Panc1 (cell line): ENCODE results near the gene LPIN3. TPM values are rescaled to one million over a fixed set of nuclear protein-coding genes. Genes with fewer than 3 reads are reported as not detected.

Experiments
- ATAC-seq: fragments of 200-7000 bp; cut with Tn5 transposase; 2 replicates; pipeline ENCODE4 v1.9.1; 2020; ENCODE audit warnings: mild to moderate bottlenecking, moderate library complexity
- BruUV-seq: library from RNA; stranded (reverse); fragments of 400-500 nt; replicated peaks from 2 replicates; lab custom pipeline; 2021; lab: Mats Ljungman, UMichigan
- CTCF ChIA-PET: fragments of 300-600 bp; sonication (Branson Sonifier 250); formaldehyde crosslinking; loops from one replicate; lab custom pipeline; 2022; ENCODE audit warnings: antibody characterized with exemption; lab: Charles Lee
- POLR2A ChIA-PET: fragments of 300-600 bp; sonication (Branson Sonifier 250); formaldehyde crosslinking; loops from one replicate; lab custom pipeline; 2022; ENCODE audit warnings: antibody characterized with exemption; lab: Charles Lee
- DNase-seq: peaks from one replicate; pipeline ENCODE4 v3.0.0-alpha.2; 2010; ENCODE audit warnings: low read depth, low spot score
- H3K27ac ChIP-seq: 2 replicates; pipeline ENCODE4 v1.5.1; 2011; ENCODE audit warnings: mild to moderate bottlenecking, low read length, inconsistent platforms
- H3K27me3 ChIP-seq: fragments of 200-500 bp; sonication (Bioruptor generic); 2 replicates; pipeline ENCODE4 v1.6.0; 2014; ENCODE audit warnings: low read length, inconsistent platforms; ENCODE audit not compliant: control insufficient read depth, insufficient read depth
- H3K36me3 ChIP-seq: fragments of 200-500 bp; sonication (Bioruptor generic); 2 replicates; pipeline ENCODE4 v1.5.1; 2014; ENCODE audit warnings: inconsistent platforms, mild to moderate bottlenecking, low read length, moderate library complexity; ENCODE audit not compliant: control insufficient read depth, insufficient read depth
- H3K4me1 ChIP-seq: 2 replicates; pipeline ENCODE4 v1.5.1; 2011; ENCODE audit warnings: inconsistent platforms, mild to moderate bottlenecking, low read length, moderate library complexity; ENCODE audit not compliant: control insufficient read depth, insufficient read depth
- H3K4me3 ChIP-seq, 2 experiments: 2 replicates each; pipeline ENCODE4 v1.5.1; 2011 to 2012; ENCODE audit warnings: low read depth in 2 of 2, low read length in 2 of 2, mild to moderate bottlenecking in 2 of 2, inconsistent platforms in 1 of 2, moderate library complexity in 1 of 2
- H3K9me3 ChIP-seq: fragments of 200-500 bp; sonication (Bioruptor generic); 2 replicates; pipeline ENCODE4 v1.5.1; 2014; ENCODE audit warnings: low read depth, mild to moderate bottlenecking, inconsistent platforms, low read length, moderate library complexity; ENCODE audit not compliant: control insufficient read depth, insufficient read depth
- POLR2AphosphoS5 ChIP-seq: IDR thresholded peaks from 2 replicates; pipeline ENCODE4 v1.6.1; 2012; ENCODE audit warnings: mild to moderate bottlenecking, low read depth, low read length, moderate library complexity
- REST ChIP-seq, 2 experiments: IDR thresholded peaks; 2 replicates each; pipeline ENCODE4 v1.6.1; 2011 to 2012; ENCODE audit warnings: low read depth in 2 of 2, control low read depth in 1 of 2, low read length in 1 of 2, mild to moderate bottlenecking in 1 of 2, moderate library complexity in 1 of 2; ENCODE audit not compliant: insufficient read depth in 1 of 2
- SIN3A ChIP-seq: IDR thresholded peaks from 2 replicates; pipeline ENCODE4 v1.6.1; 2012; ENCODE audit warnings: low read depth, mild to moderate bottlenecking, low read length, moderate library complexity, borderline replicate concordance; ENCODE audit not compliant: insufficient read depth
- TCF7L2 ChIP-seq: IDR thresholded peaks from 2 replicates; pipeline ENCODE4 v1.6.1; 2011; ENCODE audit warnings: mild to moderate bottlenecking, low read depth, low read length, inconsistent platforms
- in situ Hi-C: cut with HindIII; loops from 2 replicates; pipeline ENCODE4 v1.10.0; 2016; ENCODE audit warnings: low sequenced_read_pairs, low pct_unique_long_range_greater_than_20kb
- intact Hi-C: fragments of 100-400 bp; cut with micrococcal nuclease; formaldehyde crosslinking; loops from one replicate; pipeline ENCODE4 v1.10.0; 2022; ENCODE audit not compliant: unreplicated experiment
- total RNA-seq: library from RNA; stranded (reverse); gene quantifications from one replicate; pipeline ENCODE4 v1.2.1, GENCODE V29; 2021; ENCODE audit not compliant: unreplicated experiment
- TF ChIP-seq, protein P1 (sequence below): fragments of 450-650 bp; IDR thresholded peaks from 2 replicates; pipeline ENCODE4 v1.5.1; 2017; ENCODE audit warnings: mild to moderate bottlenecking

Gene LPIN3
- total RNA-seq, 1 experiment from 2014 or later, result 21.0 TPM

DNA sequence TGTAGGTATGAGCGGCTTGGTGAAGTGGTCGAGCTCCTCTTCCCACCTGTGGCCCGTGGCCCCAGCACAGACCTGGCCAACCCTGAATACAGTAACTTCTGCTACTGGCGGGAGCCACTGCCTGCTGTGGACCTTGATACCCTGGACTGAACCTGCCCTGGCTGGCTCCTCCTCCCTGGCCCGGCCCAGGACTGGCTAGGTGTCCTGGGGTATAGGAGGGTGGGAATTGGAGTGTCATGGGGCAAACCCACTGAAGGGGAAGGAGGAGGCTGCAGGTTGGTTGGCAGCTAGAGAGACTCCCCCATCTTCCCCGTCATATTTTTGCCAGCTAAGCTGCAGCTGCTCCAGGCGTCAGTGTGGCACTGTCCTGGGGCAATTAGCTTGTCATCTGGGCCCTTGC, 18.1 kb downstream of the LPIN3 start:
- no peaks in the 10 kb centered on the region for H3K27me3 ChIP-seq
- no TSS peak for BruUV-seq
- intact Hi-C loops, result no loop called here
- in situ Hi-C loops, result no loop called here
- no peak overlapping the region for H3K4me3 ChIP-seq
- H3K4me1 ChIP-seq, result no peaks in the 10 kb centered on the region
- H3K9me3 ChIP-seq, result no peaks in the 10 kb centered on the region
- no peaks in the 10 kb centered on the region for H3K36me3 ChIP-seq
- no peak for DNase-seq
- H3K27ac ChIP-seq, result no peak overlapping the region
- no peak for TF ChIP-seq SIN3A
- TF ChIP-seq REST (IDR thresholded peaks at IDR 0.05; ENCODE audit: insufficient read depth in 1 of 2, low read depth in 2 of 2, low read length in 1 of 2), result no peak
- TF ChIP-seq POLR2AphosphoS5, result no peak
- no peak for TF ChIP-seq TCF7L2
- TF ChIP-seq, protein P1, sequence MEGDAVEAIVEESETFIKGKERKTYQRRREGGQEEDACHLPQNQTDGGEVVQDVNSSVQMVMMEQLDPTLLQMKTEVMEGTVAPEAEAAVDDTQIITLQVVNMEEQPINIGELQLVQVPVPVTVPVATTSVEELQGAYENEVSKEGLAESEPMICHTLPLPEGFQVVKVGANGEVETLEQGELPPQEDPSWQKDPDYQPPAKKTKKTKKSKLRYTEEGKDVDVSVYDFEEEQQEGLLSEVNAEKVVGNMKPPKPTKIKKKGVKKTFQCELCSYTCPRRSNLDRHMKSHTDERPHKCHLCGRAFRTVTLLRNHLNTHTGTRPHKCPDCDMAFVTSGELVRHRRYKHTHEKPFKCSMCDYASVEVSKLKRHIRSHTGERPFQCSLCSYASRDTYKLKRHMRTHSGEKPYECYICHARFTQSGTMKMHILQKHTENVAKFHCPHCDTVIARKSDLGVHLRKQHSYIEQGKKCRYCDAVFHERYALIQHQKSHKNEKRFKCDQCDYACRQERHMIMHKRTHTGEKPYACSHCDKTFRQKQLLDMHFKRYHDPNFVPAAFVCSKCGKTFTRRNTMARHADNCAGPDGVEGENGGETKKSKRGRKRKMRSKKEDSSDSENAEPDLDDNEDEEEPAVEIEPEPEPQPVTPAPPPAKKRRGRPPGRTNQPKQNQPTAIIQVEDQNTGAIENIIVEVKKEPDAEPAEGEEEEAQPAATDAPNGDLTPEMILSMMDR, result no peak
- no peak for ATAC-seq
- POLR2A ChIA-PET, result no interaction called here
- CTCF ChIA-PET, result interaction anchor here (0.7 kb wide), 1 partner anchor 18 kb away, joined by 3 read pairs; the partner anchor contains the start of gene LPIN3

GRCh38 chr20:41359541-41360011, 19.0 kb downstream of the LPIN3 start:
- H3K36me3 ChIP-seq, result no peaks in the 10 kb centered on the region
- no peaks in the 10 kb centered on the region for H3K27me3 ChIP-seq
- POLR2A ChIA-PET, result no interaction called here
- intact Hi-C loops, result no loop called here
- TSS peak; percentile 71 for BruUV-seq
- no peaks in the 10 kb centered on the region for H3K9me3 ChIP-seq
- no peak overlapping the region for H3K27ac ChIP-seq
- CTCF ChIA-PET, result interaction anchor here (0.7 kb wide), 1 partner anchor 19 kb away, joined by 3 read pairs; the partner anchor contains the start of gene LPIN3
- ATAC-seq (no peak), DNase-seq (no peak)
- no peak for TF ChIP-seq SIN3A
- no peak for TF ChIP-seq REST (IDR thresholded peaks at IDR 0.05; ENCODE audit: insufficient read depth in 1 of 2, low read depth in 2 of 2, low read length in 1 of 2)
- TF ChIP-seq TCF7L2, result no peak
- no peak for TF ChIP-seq POLR2AphosphoS5
- TF ChIP-seq, protein P1, result no peak
- H3K4me1 ChIP-seq, result no peaks in the 10 kb centered on the region
- in situ Hi-C loops, result no loop called here
- no peak overlapping the region for H3K4me3 ChIP-seq
